Nephron (organoid): Measurements from ENCODE around the gene LDLR.
"Not testable (repeated sequence)": the region's sequence is repeated elsewhere in the genome, so short reads cannot be mapped to it uniquely, and the experiment has no call there.

Experiments
- H3K27ac Mint-ChIP-seq, 3 experiments: 2 replicates each; pipeline ENCODE4 v1.8.0; 2020; ENCODE audit warnings: mixed read lengths in 3 of 3, mild to moderate bottlenecking in 2 of 3, moderate library complexity in 1 of 3
- H3K27me3 Mint-ChIP-seq: 2 replicates; pipeline ENCODE4 v1.8.0; 2021; ENCODE audit warnings: low read depth, mild to moderate bottlenecking, moderate library complexity, mixed read lengths
- H3K36me3 Mint-ChIP-seq: 2 replicates; pipeline ENCODE4 v1.8.0; 2020; ENCODE audit warnings: low read depth, mixed read lengths
- H3K4me1 Mint-ChIP-seq: 2 replicates; pipeline ENCODE4 v1.8.0; 2020; ENCODE audit warnings: mixed read lengths
- H3K4me3 Mint-ChIP-seq, 3 experiments: 2 replicates each; pipeline ENCODE4 v1.8.0; 2020; ENCODE audit warnings: mild to moderate bottlenecking in 3 of 3, mixed read lengths in 3 of 3, moderate library complexity in 2 of 3
- H3K9me3 Mint-ChIP-seq: 2 replicates; pipeline ENCODE4 v1.8.0; 2020; ENCODE audit warnings: mixed read lengths
- CTCF ChIP-seq, 3 experiments: fragments of 200-600 bp; sonication (generic); IDR thresholded peaks; one replicate each; pipeline ENCODE4 v1.5.0; 2021; ENCODE audit warnings: antibody characterized with exemption in 3 of 3; ENCODE audit not compliant: unreplicated experiment in 3 of 3

The LDLR gene

GRCh38 chr19:11123114-11123513 is 33.9 kb downstream of the LDLR start:
- peaks cover 58% of the 10 kb centered on the region for H3K36me3 Mint-ChIP-seq
- no peaks in the 10 kb centered on the region for H3K27me3 Mint-ChIP-seq
- H3K4me3 Mint-ChIP-seq, result no peak overlapping the region
- TF ChIP-seq CTCF (IDR thresholded peaks at IDR 0.05; ENCODE audit: unreplicated experiment in 3 of 3), result no peak
- H3K9me3 Mint-ChIP-seq, result no peaks in the 10 kb centered on the region
- no peak overlapping the region for H3K27ac Mint-ChIP-seq
- no peaks in the 10 kb centered on the region for H3K4me1 Mint-ChIP-seq

- not testable (repeated sequence) for H3K27me3 Mint-ChIP-seq, H3K4me3 Mint-ChIP-seq
- peaks cover 51% of the 10 kb centered on the region for H3K36me3 Mint-ChIP-seq
These were observed 34.9 kb downstream of the LDLR start for GRCh38 chr19:11124157-11124556.

GRCh38 chr19:11125994-11126685 is 36.9 kb downstream of the LDLR start:
- Mint-ChIP-seq H3K4me3 (no peak overlapping the region), H3K36me3 (peaks cover 49% of the 10 kb centered on the region), H3K27ac (peak overlapping the region; percentile 46 to 75 (median 50)), H3K27me3 (no peaks in the 10 kb centered on the region), H3K4me1 (no peaks in the 10 kb centered on the region), H3K9me3 (no peaks in the 10 kb centered on the region)
- TF ChIP-seq CTCF (IDR thresholded peaks at IDR 0.05; ENCODE audit: unreplicated experiment in 3 of 3), result peak; percentile 73 to 82 (median 74)

More at GRCh38 chr19:11124157-11124556, 34.9 kb downstream of the LDLR start:
- not testable (repeated sequence) for H3K4me1 Mint-ChIP-seq, H3K9me3 Mint-ChIP-seq, H3K27ac Mint-ChIP-seq

GRCh38 chr19:11127905-11128304 is 38.6 kb downstream of the LDLR start:
- TF ChIP-seq CTCF (IDR thresholded peaks at IDR 0.05; ENCODE audit: unreplicated experiment in 3 of 3), result no peak
- H3K4me3 Mint-ChIP-seq, result no peak overlapping the region
- no peaks in the 10 kb centered on the region for H3K4me1 Mint-ChIP-seq
- H3K27ac Mint-ChIP-seq, result no peak overlapping the region
- H3K27me3 Mint-ChIP-seq, result no peaks in the 10 kb centered on the region
- no peaks in the 10 kb centered on the region for H3K9me3 Mint-ChIP-seq
- peaks cover 57% of the 10 kb centered on the region for H3K36me3 Mint-ChIP-seq

GRCh38 chr19:11130824-11131455 is 41.7 kb downstream of the LDLR start:
- TF ChIP-seq CTCF (IDR thresholded peaks at IDR 0.05; ENCODE audit: unreplicated experiment in 3 of 3), result peak; percentile 75 to 78 (median 77)
- peaks cover 57% of the 10 kb centered on the region for H3K36me3 Mint-ChIP-seq
- H3K27me3 Mint-ChIP-seq, result no peaks in the 10 kb centered on the region
- H3K4me3 Mint-ChIP-seq, result no peak overlapping the region
- H3K9me3 Mint-ChIP-seq, result no peaks in the 10 kb centered on the region
- peaks cover under 1% of the 10 kb centered on the region for H3K4me1 Mint-ChIP-seq
- peak overlapping the region; percentile 54 to 82 (median 81) for H3K27ac Mint-ChIP-seq

GRCh38 chr19:11131471-11131870 is 42.2 kb downstream of the LDLR start:
- no peak for TF ChIP-seq CTCF (IDR thresholded peaks at IDR 0.05; ENCODE audit: unreplicated experiment in 3 of 3)
- H3K9me3 Mint-ChIP-seq, result no peaks in the 10 kb centered on the region
- peaks cover 6% of the 10 kb centered on the region for H3K4me1 Mint-ChIP-seq
- H3K4me3 Mint-ChIP-seq, result no peak overlapping the region
- H3K27me3 Mint-ChIP-seq, result no peaks in the 10 kb centered on the region
- H3K36me3 Mint-ChIP-seq, result peaks cover 52% of the 10 kb centered on the region
- H3K27ac Mint-ChIP-seq, result peak overlapping the region in 2 of 3 experiments; percentile 81 to 82
